GM12878 (cell line): ENCODE results near the gene ITGBL1. TPM values are rescaled to one million over a fixed set of nuclear protein-coding genes. Genes with fewer than 3 reads are reported as not detected.

Source experiments
- ATAC-seq: fragments of 200-7000 bp; cut with Tn5 transposase; 3 replicates; pipeline ENCODE4 v1.9.1; 2020; ENCODE audit warnings: mild to moderate bottlenecking, moderate library complexity
- BruUV-seq: library from RNA; stranded (reverse); fragments of 400-500 nt; replicated peaks from 2 replicates; lab custom pipeline; 2021; lab: Mats Ljungman, UMichigan
- CTCF ChIA-PET: fragments of 300-600 bp; sonication (Branson Sonifier 250); formaldehyde crosslinking; extraction: SDS; loops from one replicate; lab custom pipeline; 2021; ENCODE audit warnings: inconsistent platforms; lab: Yijun Ruan, JAX
- POLR2A ChIA-PET: fragments of 350-600 bp; formaldehyde crosslinking; extraction: SDS; loops from one replicate; lab custom pipeline; 2021; ENCODE audit warnings: inconsistent platforms; lab: Charles Lee
- RAD21 ChIA-PET: fragments of 300-600 bp; sonication (Branson Sonifier 250); formaldehyde crosslinking; loops from one replicate; lab custom pipeline; 2023; ENCODE audit warnings: antibody characterized with exemption; ENCODE audit not compliant: unreplicated experiment; lab: Charles Lee
- SMC1A ChIA-PET: fragments of 300-600 bp; sonication (Branson Sonifier 250); formaldehyde crosslinking; loops from one replicate; lab custom pipeline; 2023; ENCODE audit not compliant: unreplicated experiment, uncharacterized antibody; lab: Charles Lee
- DNase-seq: peaks from one replicate; pipeline ENCODE4 v3.0.0-alpha.2; 2011; ENCODE audit warnings: low read depth, low spot score
- FAIRE-seq: peaks from 3 replicates; lab custom pipeline; 2011; peaks lifted over from hg19 to GRCh38; lab: Jason Lieb, UNC
- H2AFZ ChIP-seq: 2 replicates; pipeline ENCODE4 v1.6.0; 2011; ENCODE audit warnings: low read depth, low read length, control low read depth; ENCODE audit not compliant: control insufficient read depth
- H3K27ac ChIP-seq: 2 replicates; pipeline ENCODE4 v1.5.1; 2011; ENCODE audit warnings: control low read depth; ENCODE audit not compliant: control insufficient read depth, insufficient read depth
- H3K27me3 ChIP-seq, 2 experiments: replicated peaks in 1 of 2; 2 replicates each; pipeline versions ENCODE4 v1.6.0 to v1.6.1; 2011; ENCODE audit warnings: low read length in 1 of 2; ENCODE audit not compliant: control insufficient read depth in 2 of 2, insufficient read depth in 2 of 2
- H3K36me3 ChIP-seq, 2 experiments: 2 replicates each; pipeline ENCODE4 v1.5.1; 2011; ENCODE audit warnings: low read length in 1 of 2; ENCODE audit not compliant: control insufficient read depth in 2 of 2, insufficient read depth in 2 of 2
- H3K4me1 ChIP-seq: 2 replicates; pipeline ENCODE4 v1.6.1; 2011; ENCODE audit warnings: mild to moderate bottlenecking, low read length, moderate library complexity, mixed read lengths; ENCODE audit not compliant: control insufficient read depth, insufficient read depth
- H3K4me2 ChIP-seq: 2 replicates; pipeline ENCODE4 v1.6.0; 2011; ENCODE audit warnings: control low read depth; ENCODE audit not compliant: control insufficient read depth, insufficient read depth
- H3K4me3 ChIP-seq: fragments of 200-600 bp; sonication (generic); 2 replicates; pipeline ENCODE4 v1.5.1; 2016
- H3K79me2 ChIP-seq: 2 replicates; pipeline ENCODE4 v1.6.0; 2011; ENCODE audit warnings: low read length; ENCODE audit not compliant: control insufficient read depth, insufficient read depth
- H3K9ac ChIP-seq: 2 replicates; pipeline ENCODE4 v1.8.0; 2011; ENCODE audit warnings: low read length, control low read depth, mixed read lengths; ENCODE audit not compliant: control insufficient read depth, insufficient read depth
- H3K9me3 ChIP-seq: replicated peaks from 3 replicates; pipeline ENCODE4 v1.5.1; 2011; ENCODE audit warnings: mild to moderate bottlenecking, low read length; ENCODE audit not compliant: control insufficient read depth, insufficient read depth
- H4K20me1 ChIP-seq: 2 replicates; pipeline ENCODE4 v1.6.0; 2011; ENCODE audit not compliant: control insufficient read depth, insufficient read depth
- BCL11A ChIP-seq: IDR thresholded peaks from 2 replicates; pipeline ENCODE4 v1.6.1; 2011; ENCODE audit warnings: low read depth, low read length
- CREB1 ChIP-seq: IDR thresholded peaks from 2 replicates; pipeline ENCODE4 v1.6.1; 2012; ENCODE audit warnings: low read depth, mild to moderate bottlenecking, inconsistent platforms
- ETV6 ChIP-seq, 2 experiments: fragments of 450-650 bp in 1 of 2; IDR thresholded peaks in 1 of 2; conservative IDR thresholded peaks in 1 of 2; 2 replicates each; pipeline ENCODE4 v1.6.1; 2014; ENCODE audit warnings: antibody characterized with exemption in 1 of 2, borderline replicate concordance in 1 of 2, low read depth in 1 of 2, mild to moderate bottlenecking in 1 of 2, moderate library complexity in 1 of 2
- EZH2 ChIP-seq: IDR thresholded peaks from 2 replicates; pipeline ENCODE4 v1.6.1; 2012; ENCODE audit warnings: low read depth, mild to moderate bottlenecking, control low read depth, inconsistent platforms, low read length, borderline replicate concordance; ENCODE audit not compliant: control insufficient read depth
- GATAD2B ChIP-seq: fragments of 450-650 bp; conservative IDR thresholded peaks from 2 replicates; pipeline ENCODE4 v1.6.1; 2017; ENCODE audit warnings: low read depth, mild to moderate bottlenecking, moderate library complexity
- IKZF1 ChIP-seq: fragments of 450-650 bp; conservative IDR thresholded peaks from 2 replicates; pipeline ENCODE4 v1.6.1; 2017; ENCODE audit warnings: antibody characterized with exemption, mild to moderate bottlenecking
- JUNB ChIP-seq: IDR thresholded peaks from 2 replicates; pipeline ENCODE4 v1.6.1; 2016; ENCODE audit warnings: antibody characterized with exemption, mild to moderate bottlenecking
- LARP7 ChIP-seq: fragments of 450-650 bp; IDR thresholded peaks from 2 replicates; pipeline ENCODE4 v1.6.1; 2017; ENCODE audit warnings: mild to moderate bottlenecking
- MEF2B ChIP-seq: fragments of 450-650 bp; IDR thresholded peaks from 2 replicates; pipeline ENCODE4 v1.6.1; 2018; ENCODE audit warnings: mild to moderate bottlenecking, moderate library complexity; ENCODE audit not compliant: partially characterized antibody, poor library complexity, severe bottlenecking
- NR2C2 ChIP-seq: IDR thresholded peaks from 2 replicates; pipeline ENCODE4 v1.6.1; 2011; ENCODE audit warnings: borderline replicate concordance, low read depth; ENCODE audit not compliant: control insufficient read depth, insufficient read length
- STAT3 ChIP-seq: IDR thresholded peaks from 2 replicates; pipeline ENCODE4 v1.6.1; 2011; ENCODE audit warnings: low read depth, low read length, improper control_type of control experiment
- TAF1 ChIP-seq: IDR thresholded peaks from 2 replicates; pipeline ENCODE4 v1.6.1; 2011; ENCODE audit warnings: mild to moderate bottlenecking, low read depth, low read length, borderline replicate concordance
- ZBED1 ChIP-seq: IDR thresholded peaks from 2 replicates; pipeline ENCODE4 v1.6.1; 2016; ENCODE audit warnings: borderline replicate concordance
- ZNF274 ChIP-seq: IDR thresholded peaks from one replicate; pipeline ENCODE4 v1.8.0; 2011; ENCODE audit not compliant: insufficient read length, insufficient read depth
- ZNF384 ChIP-seq: IDR thresholded peaks from 2 replicates; pipeline ENCODE4 v1.6.1; 2012; ENCODE audit warnings: low read depth, mild to moderate bottlenecking, low read length, improper control_type of control experiment, borderline replicate concordance
- WGBS: methylation state at CpG from one replicate; pipeline ENCODE4 v1.1.6; 2016; ENCODE audit warnings: low lambda C conversion rate; ENCODE audit not compliant: insufficient replicate concordance, insufficient coverage; ENCODE audit errors: missing lambda C conversion rate; 5-methylcytosine and 5-hydroxymethylcytosine counted together
- in situ Hi-C: fragments of 300-500 bp; cut with MboI; formaldehyde crosslinking; loops from 9 replicates; pipeline ENCODE4 v1.14.3; 2018; ENCODE audit warnings: mixed read lengths
- intact Hi-C: fragments of 100-400 bp; cut with micrococcal nuclease; formaldehyde crosslinking; loops from one replicate; pipeline ENCODE4 v1.14.2; 2022; ENCODE audit not compliant: unreplicated experiment
- polyA plus RNA-seq, 11 experiments: library from polyadenylated mRNA; depleted of rRNA in 4 of 11; unstranded in 6 of 11; stranded (reverse) in 5 of 11; fragments of >200 nt; fragmentation: Nextera tagmentation in 4 of 11; fragmentation: Illumina TruSeq in 1 of 11; extraction: Ambion mirVana in 4 of 11; extraction: Trizol in 1 of 11; gene quantifications; 1 replicate in 1 of 11; 2 replicates in 10 of 11; pipeline versions ENCODE4 v1.2.1 to v1.2.3, GENCODE V29; 2011 to 2016; ENCODE audit warnings: inconsistent platforms in 2 of 11, missing spikeins in 2 of 11, low read depth in 1 of 11
- total RNA-seq, 4 experiments: library from RNA; depleted of rRNA in 3 of 4; stranded (reverse); fragments of >200 nt in 3 of 4; fragmentation: Illumina TruSeq in 1 of 4; extraction: Trizol in 1 of 4; gene quantifications; 2 replicates each; pipeline versions ENCODE4 v1.2.1 to v1.2.3, GENCODE V29; 2013 to 2021
- TF ChIP-seq, protein P1 (sequence below): IDR thresholded peaks from 2 replicates; pipeline ENCODE4 v1.6.1; 2012; ENCODE audit warnings: improper control_type of control experiment, low read depth, low read length; ENCODE audit not compliant: insufficient replicate concordance

Gene ITGBL1
- total and polyA plus RNA-seq, 10 of the 15 experiments (the other 5 are each of a cell fraction or from before 2014, with no cell fraction given), result 0.17 to 2.8 (median 0.28) TPM; not detected in 3

DNA sequence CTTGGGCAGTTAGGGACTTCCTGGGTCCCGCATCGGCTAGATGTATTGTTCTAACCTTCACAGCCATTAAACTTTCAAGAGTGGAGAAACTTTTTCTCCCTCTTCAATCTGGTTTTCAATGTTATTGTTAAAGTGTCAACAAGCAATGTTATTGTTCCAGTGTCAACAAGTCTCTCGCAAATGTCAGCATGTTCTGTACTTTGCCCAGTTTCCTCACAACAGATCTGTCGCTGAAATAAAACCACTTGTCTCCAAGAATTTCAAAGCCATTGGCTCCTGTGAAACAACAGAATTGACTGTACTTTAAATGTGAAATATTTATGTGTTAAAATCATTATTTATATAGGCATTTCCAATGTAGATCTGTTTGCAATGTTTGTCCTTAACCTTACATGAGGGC is 138.0 kb downstream of the ITGBL1 start (continued):
- no peak for TF ChIP-seq EZH2
- TF ChIP-seq BCL11A, result no peak
- TF ChIP-seq, protein P1, sequence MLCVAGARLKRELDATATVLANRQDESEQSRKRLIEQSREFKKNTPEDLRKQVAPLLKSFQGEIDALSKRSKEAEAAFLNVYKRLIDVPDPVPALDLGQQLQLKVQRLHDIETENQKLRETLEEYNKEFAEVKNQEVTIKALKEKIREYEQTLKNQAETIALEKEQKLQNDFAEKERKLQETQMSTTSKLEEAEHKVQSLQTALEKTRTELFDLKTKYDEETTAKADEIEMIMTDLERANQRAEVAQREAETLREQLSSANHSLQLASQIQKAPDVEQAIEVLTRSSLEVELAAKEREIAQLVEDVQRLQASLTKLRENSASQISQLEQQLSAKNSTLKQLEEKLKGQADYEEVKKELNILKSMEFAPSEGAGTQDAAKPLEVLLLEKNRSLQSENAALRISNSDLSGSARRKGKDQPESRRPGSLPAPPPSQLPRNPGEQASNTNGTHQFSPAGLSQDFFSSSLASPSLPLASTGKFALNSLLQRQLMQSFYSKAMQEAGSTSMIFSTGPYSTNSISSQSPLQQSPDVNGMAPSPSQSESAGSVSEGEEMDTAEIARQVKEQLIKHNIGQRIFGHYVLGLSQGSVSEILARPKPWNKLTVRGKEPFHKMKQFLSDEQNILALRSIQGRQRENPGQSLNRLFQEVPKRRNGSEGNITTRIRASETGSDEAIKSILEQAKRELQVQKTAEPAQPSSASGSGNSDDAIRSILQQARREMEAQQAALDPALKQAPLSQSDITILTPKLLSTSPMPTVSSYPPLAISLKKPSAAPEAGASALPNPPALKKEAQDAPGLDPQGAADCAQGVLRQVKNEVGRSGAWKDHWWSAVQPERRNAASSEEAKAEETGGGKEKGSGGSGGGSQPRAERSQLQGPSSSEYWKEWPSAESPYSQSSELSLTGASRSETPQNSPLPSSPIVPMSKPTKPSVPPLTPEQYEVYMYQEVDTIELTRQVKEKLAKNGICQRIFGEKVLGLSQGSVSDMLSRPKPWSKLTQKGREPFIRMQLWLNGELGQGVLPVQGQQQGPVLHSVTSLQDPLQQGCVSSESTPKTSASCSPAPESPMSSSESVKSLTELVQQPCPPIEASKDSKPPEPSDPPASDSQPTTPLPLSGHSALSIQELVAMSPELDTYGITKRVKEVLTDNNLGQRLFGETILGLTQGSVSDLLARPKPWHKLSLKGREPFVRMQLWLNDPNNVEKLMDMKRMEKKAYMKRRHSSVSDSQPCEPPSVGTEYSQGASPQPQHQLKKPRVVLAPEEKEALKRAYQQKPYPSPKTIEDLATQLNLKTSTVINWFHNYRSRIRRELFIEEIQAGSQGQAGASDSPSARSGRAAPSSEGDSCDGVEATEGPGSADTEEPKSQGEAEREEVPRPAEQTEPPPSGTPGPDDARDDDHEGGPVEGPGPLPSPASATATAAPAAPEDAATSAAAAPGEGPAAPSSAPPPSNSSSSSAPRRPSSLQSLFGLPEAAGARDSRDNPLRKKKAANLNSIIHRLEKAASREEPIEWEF, result no peak
- no peak for TF ChIP-seq NR2C2
- TF ChIP-seq ETV6 (conservative IDR thresholded peaks at IDR 0.05 in 1 of 2, IDR thresholded peaks at IDR 0.05 in 1 of 2; ENCODE audit: borderline replicate concordance in 1 of 2, low read depth in 1 of 2), result no peak

DNA sequence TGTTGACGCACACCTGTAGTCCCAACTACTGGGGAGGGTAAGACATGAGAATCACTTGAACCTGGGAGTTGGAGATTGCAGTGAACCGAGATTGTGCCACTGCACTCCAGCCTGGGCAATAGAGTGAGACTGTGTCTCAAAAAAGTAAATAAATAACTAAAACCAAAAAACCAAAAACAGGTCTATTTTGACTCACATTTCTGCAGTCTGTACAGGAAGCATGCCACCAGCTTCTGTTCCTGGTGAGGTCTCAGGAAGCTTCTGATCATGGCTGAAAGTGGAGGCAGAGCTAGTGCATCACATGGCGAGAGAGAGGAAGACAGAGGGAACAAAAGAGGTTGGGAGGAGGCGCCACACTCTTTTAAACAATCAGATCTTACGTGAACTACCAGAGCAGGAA is 142.5 kb downstream of the ITGBL1 start:
- DNase-seq, result no peak
- Histone ChIP-seq H3K36me3 (no peaks in the 10 kb centered on the region), H3K9ac (no peak overlapping the region), H3K4me1 (no peaks in the 10 kb centered on the region), H3K9me3 (no peaks in the 10 kb centered on the region), H3K79me2 (no peaks in the 10 kb centered on the region), H3K4me3 (no peak overlapping the region), H3K4me2 (no peak overlapping the region), H3K27me3 (no peaks in the 10 kb centered on the region), H4K20me1 (no peaks in the 10 kb centered on the region), H3K27ac (no peak overlapping the region), H2AFZ (no peak overlapping the region)
- FAIRE-seq, result no peak
- WGBS, result 42% methylated on average over 5 of the region's 5 CpGs
- ChIA-PET RAD21 (no interaction called here), SMC1A (no interaction called here), CTCF (no interaction called here), POLR2A (no interaction called here)
- intact Hi-C loops (no loop called here), in situ Hi-C loops (no loop called here)
- TF ChIP-seq CREB1 (no peak), IKZF1 (no peak), MEF2B (no peak), ZNF274 (no peak), TAF1 (no peak), ZNF384 (no peak), JUNB (no peak), STAT3 (no peak), GATAD2B (no peak), LARP7 (no peak), ZBED1 (no peak)
- BruUV-seq, result no TSS peak
- no peak; the same call in 1 of the 3 replicates for ATAC-seq
